SK-N-SH (cell line): Measurements from ENCODE around the gene MYO15A. TPM values are rescaled to one million over a fixed set of nuclear protein-coding genes. Genes with fewer than 3 reads are reported as not detected.

Experiments used
- CTCF ChIA-PET: fragments of 300-600, 350-600 bp; formaldehyde crosslinking; extraction: SDS; loops from one replicate; lab custom pipeline; 2021; lab: Yijun Ruan, JAX
- POLR2A ChIA-PET: fragments of 350-600 bp; sonication (Branson Sonifier 250); formaldehyde crosslinking; extraction: SDS; loops from one replicate; lab custom pipeline; 2020; ENCODE audit warnings: antibody characterized with exemption, inconsistent platforms; lab: Yijun Ruan, JAX
- DNase-seq: peaks from one replicate; pipeline ENCODE4 v3.0.0; 2012
- H2AFZ ChIP-seq: fragments of 200-600 bp; sonication (generic); 2 replicates; pipeline ENCODE4 v1.8.1; 2016; ENCODE audit warnings: antibody characterized with exemption, mild to moderate bottlenecking, low read depth
- H3F3A ChIP-seq: fragments of 200-600 bp; sonication (generic); replicated peaks from 2 replicates; pipeline ENCODE3; 2016; ENCODE audit warnings: antibody characterized with exemption, mild to moderate bottlenecking; ENCODE audit not compliant: insufficient read depth
- H3K27ac ChIP-seq, 2 experiments: fragments of 200-500 bp in 1 of 2; fragments of 200-600 bp in 1 of 2; sonication (Bioruptor generic) in 1 of 2; sonication (generic), shearing (Covaris generic) in 1 of 2; 2 replicates each; pipeline versions ENCODE4 v1.5.1 to v1.6.1; 2014 to 2016; ENCODE audit warnings: low read depth in 2 of 2, inconsistent platforms in 1 of 2, low read length in 1 of 2, mild to moderate bottlenecking in 1 of 2, mixed read lengths in 1 of 2
- H3K27me3 ChIP-seq: fragments of 200-600 bp; sonication (generic), shearing (Covaris generic); 2 replicates; pipeline ENCODE4 v1.6.1; 2016; ENCODE audit warnings: mixed run types; ENCODE audit not compliant: insufficient read depth
- H3K36me3 ChIP-seq, 2 experiments: fragments of 200-500 bp in 1 of 2; fragments of 200-600 bp in 1 of 2; sonication (Bioruptor generic) in 1 of 2; sonication (generic) in 1 of 2; replicated peaks in 1 of 2; 2 replicates each; pipeline versions ENCODE3 to v1.5.1; 2014 to 2016; ENCODE audit warnings: low read length in 1 of 2, mild to moderate bottlenecking in 1 of 2; ENCODE audit not compliant: insufficient read depth in 2 of 2, control insufficient read depth in 1 of 2
- H3K4me1 ChIP-seq, 2 experiments: fragments of 200-500 bp in 1 of 2; fragments of 200-600 bp in 1 of 2; sonication (Bioruptor generic) in 1 of 2; sonication (generic), shearing (Covaris generic) in 1 of 2; 2 replicates each; pipeline versions ENCODE4 v1.5.1 to v1.6.1; 2014 to 2016; ENCODE audit warnings: low read depth in 1 of 2, low read length in 1 of 2, mixed run types in 1 of 2; ENCODE audit not compliant: insufficient read depth in 2 of 2, control insufficient read depth in 1 of 2
- H3K4me2 ChIP-seq: fragments of 200-600 bp; sonication (generic), shearing (Covaris generic); 2 replicates; pipeline ENCODE4 v1.6.1; 2017; ENCODE audit warnings: mixed run types
- H3K4me3 ChIP-seq, 2 experiments: fragments of 200-500 bp in 1 of 2; fragments of 200-600 bp in 1 of 2; sonication (Bioruptor generic) in 1 of 2; sonication (generic), shearing (Covaris generic) in 1 of 2; 2 replicates each; pipeline versions ENCODE4 v1.5.1 to v1.8.1; 2014 to 2016; ENCODE audit warnings: low read depth in 2 of 2, inconsistent platforms in 1 of 2, low read length in 1 of 2, mild to moderate bottlenecking in 1 of 2, mixed read lengths in 1 of 2, moderate library complexity in 1 of 2
- H3K79me2 ChIP-seq: fragments of 200-600 bp; sonication (generic); 2 replicates; pipeline ENCODE4 v1.8.1; 2017; ENCODE audit warnings: mild to moderate bottlenecking; ENCODE audit not compliant: insufficient read depth
- H3K9ac ChIP-seq: fragments of 200-600 bp; sonication (generic); 2 replicates; pipeline ENCODE4 v1.6.1; 2017; ENCODE audit warnings: mixed run types
- H3K9me2 ChIP-seq: fragments of 200-600 bp; sonication (generic); 2 replicates; pipeline ENCODE4 v1.6.1; 2017; ENCODE audit warnings: mixed run types
- H3K9me3 ChIP-seq: fragments of 200-600 bp; sonication (generic); 2 replicates; pipeline ENCODE4 v1.6.1; 2017; ENCODE audit warnings: mixed run types, mild to moderate bottlenecking, moderate library complexity
- H4K20me1 ChIP-seq: fragments of 200-600 bp; sonication (generic); 2 replicates; pipeline ENCODE4 v1.6.1; 2017; ENCODE audit warnings: mild to moderate bottlenecking, mixed run types; ENCODE audit not compliant: insufficient read depth
- CHD2 ChIP-seq: fragments of 150-350 bp; IDR thresholded peaks from 2 replicates; pipeline ENCODE4 v1.6.1; 2018; ENCODE audit warnings: low read length; ENCODE audit not compliant: partially characterized antibody
- ELF1 ChIP-seq: IDR thresholded peaks from 2 replicates; pipeline ENCODE4 v1.4.0; 2012
- EP300 ChIP-seq, 2 experiments: IDR thresholded peaks; 2 replicates each; pipeline versions ENCODE4 v1.4.0 to v1.6.1; 2012; ENCODE audit warnings: borderline replicate concordance in 1 of 2, low read depth in 1 of 2, low read length in 1 of 2
- FOXJ3 ChIP-seq: sonication (generic); formaldehyde crosslinking; IDR thresholded peaks from 2 replicates; pipeline ENCODE4 v1.5.1; 2020; ENCODE audit warnings: mild to moderate bottlenecking, missing genetic modification reagents
- FOXM1 ChIP-seq: IDR thresholded peaks from 2 replicates; pipeline ENCODE4 v1.4.0; 2012; ENCODE audit warnings: low read depth, mild to moderate bottlenecking
- JUND ChIP-seq: IDR thresholded peaks from 2 replicates; pipeline ENCODE4 v1.4.0; 2012
- MEF2A ChIP-seq: IDR thresholded peaks from 2 replicates; pipeline ENCODE4 v1.4.0; 2012; ENCODE audit warnings: low read depth, borderline replicate concordance
- NRF1 ChIP-seq: IDR thresholded peaks from 2 replicates; pipeline ENCODE4 v1.6.1; 2012; ENCODE audit warnings: low read depth, mild to moderate bottlenecking, low read length
- POLR2AphosphoS5 ChIP-seq: IDR thresholded peaks from 2 replicates; pipeline ENCODE4 v1.6.1; 2012; ENCODE audit warnings: low read depth, low read length
- RAD21 ChIP-seq: IDR thresholded peaks from 2 replicates; pipeline ENCODE4 v1.6.1; 2012; ENCODE audit warnings: mild to moderate bottlenecking, low read length
- RCOR1 ChIP-seq: fragments of 150-350 bp; IDR thresholded peaks from 2 replicates; pipeline ENCODE4 v1.6.1; 2017; ENCODE audit warnings: antibody characterized with exemption, low read length
- RXRA ChIP-seq: IDR thresholded peaks from 2 replicates; pipeline ENCODE4 v1.4.0; 2012; ENCODE audit warnings: low read depth, mild to moderate bottlenecking, borderline replicate concordance
- SIN3A ChIP-seq: IDR thresholded peaks from 2 replicates; pipeline ENCODE4 v1.6.1; 2012; ENCODE audit warnings: low read depth, mild to moderate bottlenecking, low read length, moderate library complexity, borderline replicate concordance
- SMC3 ChIP-seq: IDR thresholded peaks from 2 replicates; pipeline ENCODE4 v1.6.1; 2012; ENCODE audit warnings: low read depth, low read length, improper control_type of control experiment
- TAF1 ChIP-seq: IDR thresholded peaks from 2 replicates; pipeline ENCODE4 v1.6.1; 2012; ENCODE audit warnings: low read depth, mild to moderate bottlenecking, low read length, moderate library complexity, borderline replicate concordance
- TCF12 ChIP-seq: IDR thresholded peaks from 2 replicates; pipeline ENCODE4 v1.4.0; 2012
- WGBS: methylation state at CpG from one replicate; pipeline ENCODE4 v1.1.6; 2017; ENCODE audit warnings: low lambda C conversion rate; 5-methylcytosine and 5-hydroxymethylcytosine counted together
- polyA plus RNA-seq, 3 experiments: library from polyadenylated mRNA; depleted of rRNA; stranded (reverse); fragments of >200 nt; gene quantifications; 2 replicates each; pipeline ENCODE4 v1.2.3, GENCODE V29; 2012
- TF ChIP-seq, protein P1 (sequence below): IDR thresholded peaks from 2 replicates; pipeline ENCODE4; 2012
- TF ChIP-seq, protein P2 (sequence below): IDR thresholded peaks from 2 replicates; pipeline ENCODE4 v1.4.0; 2012; ENCODE audit warnings: low read depth, borderline replicate concordance
- TF ChIP-seq, protein P3 (sequence below): IDR thresholded peaks from 2 replicates; pipeline ENCODE4 v1.6.1; 2012; ENCODE audit warnings: mild to moderate bottlenecking, low read depth, low read length, moderate library complexity

MYO15A gene
- polyA plus RNA-seq, 1 of the 3 experiments (the other 2 are of a cell fraction): 0.43 TPM

DNA sequence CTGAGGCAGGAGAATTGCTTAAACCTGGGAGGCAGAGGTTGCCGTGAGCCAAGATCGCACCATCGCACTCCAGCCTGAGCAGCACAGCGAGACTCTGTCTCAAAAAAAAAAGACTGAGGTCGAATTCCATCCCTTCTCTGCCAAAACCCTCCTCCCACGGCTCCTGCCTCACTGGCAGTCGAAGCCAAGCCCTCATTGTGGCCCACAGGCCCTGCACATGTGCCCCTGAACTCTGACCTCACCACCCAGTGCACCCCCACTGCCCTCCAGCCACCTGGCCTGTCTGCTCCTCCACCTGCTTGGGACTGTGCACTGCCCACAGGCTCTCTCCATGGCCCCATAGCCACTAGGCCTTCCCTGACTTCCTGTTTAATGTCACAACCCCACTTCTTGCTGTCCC is 7.0 kb downstream of the MYO15A start (continued):
- TF ChIP-seq, protein P1, sequence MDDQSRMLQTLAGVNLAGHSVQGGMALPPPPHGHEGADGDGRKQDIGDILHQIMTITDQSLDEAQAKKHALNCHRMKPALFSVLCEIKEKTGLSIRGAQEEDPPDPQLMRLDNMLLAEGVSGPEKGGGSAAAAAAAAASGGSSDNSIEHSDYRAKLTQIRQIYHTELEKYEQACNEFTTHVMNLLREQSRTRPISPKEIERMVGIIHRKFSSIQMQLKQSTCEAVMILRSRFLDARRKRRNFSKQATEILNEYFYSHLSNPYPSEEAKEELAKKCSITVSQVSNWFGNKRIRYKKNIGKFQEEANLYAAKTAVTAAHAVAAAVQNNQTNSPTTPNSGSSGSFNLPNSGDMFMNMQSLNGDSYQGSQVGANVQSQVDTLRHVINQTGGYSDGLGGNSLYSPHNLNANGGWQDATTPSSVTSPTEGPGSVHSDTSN: no peak
- TF ChIP-seq, protein P2, sequence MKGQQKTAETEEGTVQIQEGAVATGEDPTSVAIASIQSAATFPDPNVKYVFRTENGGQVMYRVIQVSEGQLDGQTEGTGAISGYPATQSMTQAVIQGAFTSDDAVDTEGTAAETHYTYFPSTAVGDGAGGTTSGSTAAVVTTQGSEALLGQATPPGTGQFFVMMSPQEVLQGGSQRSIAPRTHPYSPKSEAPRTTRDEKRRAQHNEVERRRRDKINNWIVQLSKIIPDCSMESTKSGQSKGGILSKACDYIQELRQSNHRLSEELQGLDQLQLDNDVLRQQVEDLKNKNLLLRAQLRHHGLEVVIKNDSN: no peak
- TF ChIP-seq TAF1 (no peak), SMC3 (no peak), CHD2 (no peak), SIN3A (no peak)

DNA sequence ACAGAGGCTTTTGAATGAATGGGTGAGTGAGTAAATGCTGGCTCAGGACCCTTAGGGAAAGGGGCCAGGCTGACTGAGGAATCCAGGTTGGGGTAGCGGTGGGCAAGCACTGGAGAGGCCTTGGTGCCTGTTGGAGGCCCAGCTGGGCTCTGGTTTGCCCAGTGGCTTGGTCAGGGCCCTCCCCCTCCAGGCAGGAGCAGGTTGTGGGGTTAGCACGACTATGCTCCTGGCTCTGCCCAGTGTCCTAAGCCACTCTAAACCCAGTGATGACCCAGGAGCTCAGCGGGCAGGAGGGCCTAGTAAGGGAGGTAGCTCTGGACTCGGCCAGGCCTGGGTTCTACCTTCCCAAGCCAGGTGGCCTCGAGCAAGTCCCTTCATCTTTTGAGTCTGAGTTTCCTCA is 7.5 kb downstream of the MYO15A start:
- H3K4me2 ChIP-seq: no peak overlapping the region

DNA sequence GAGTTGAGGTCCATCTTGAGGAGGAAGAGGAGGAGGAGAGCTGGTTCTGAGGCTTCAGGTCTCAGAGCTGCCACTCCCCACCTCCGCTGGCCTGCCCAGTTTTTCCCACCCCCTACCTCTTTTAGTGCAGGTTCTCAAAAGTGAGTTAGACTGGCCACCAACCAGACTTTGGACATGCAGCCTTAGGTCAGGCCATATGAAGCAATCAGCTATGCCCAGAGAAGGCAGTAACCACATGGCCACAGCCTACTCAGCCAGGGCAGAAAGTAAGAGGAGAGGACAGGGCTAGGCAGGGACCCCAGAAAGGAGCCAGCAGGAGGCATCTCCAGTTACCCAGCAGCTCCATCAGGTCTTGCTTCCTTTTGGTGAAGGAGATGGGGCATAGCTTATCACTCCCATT is 9.0 kb downstream of the MYO15A start:
- no peaks in the 10 kb centered on the region for H3K27me3 ChIP-seq
- no peaks in the 10 kb centered on the region for H3K9me3 ChIP-seq
- H3K4me1 ChIP-seq: no peaks in the 10 kb centered on the region; a peak in 1 of 4 replicates
- H4K20me1 ChIP-seq: no peaks in the 10 kb centered on the region
- no peak overlapping the region for H2AFZ ChIP-seq
- no peaks in the 10 kb centered on the region for H3K79me2 ChIP-seq
- no peak overlapping the region for H3K4me2 ChIP-seq
- WGBS: 80% methylated on average over 1 of the region's 1 CpG
- TF ChIP-seq RAD21 (no peak), CHD2 (no peak), SIN3A (no peak), FOXM1 (no peak), RXRA (no peak), NRF1 (no peak), POLR2AphosphoS5 (no peak), MEF2A (no peak), EP300 (IDR thresholded peaks at IDR 0.05; ENCODE audit: borderline replicate concordance in 1 of 2, low read depth in 1 of 2, low read length in 1 of 2) (no peak), FOXJ3 (CRISPR knock-in tag) (no peak), JUND (no peak), RCOR1 (no peak)
- TF ChIP-seq, protein P3, sequence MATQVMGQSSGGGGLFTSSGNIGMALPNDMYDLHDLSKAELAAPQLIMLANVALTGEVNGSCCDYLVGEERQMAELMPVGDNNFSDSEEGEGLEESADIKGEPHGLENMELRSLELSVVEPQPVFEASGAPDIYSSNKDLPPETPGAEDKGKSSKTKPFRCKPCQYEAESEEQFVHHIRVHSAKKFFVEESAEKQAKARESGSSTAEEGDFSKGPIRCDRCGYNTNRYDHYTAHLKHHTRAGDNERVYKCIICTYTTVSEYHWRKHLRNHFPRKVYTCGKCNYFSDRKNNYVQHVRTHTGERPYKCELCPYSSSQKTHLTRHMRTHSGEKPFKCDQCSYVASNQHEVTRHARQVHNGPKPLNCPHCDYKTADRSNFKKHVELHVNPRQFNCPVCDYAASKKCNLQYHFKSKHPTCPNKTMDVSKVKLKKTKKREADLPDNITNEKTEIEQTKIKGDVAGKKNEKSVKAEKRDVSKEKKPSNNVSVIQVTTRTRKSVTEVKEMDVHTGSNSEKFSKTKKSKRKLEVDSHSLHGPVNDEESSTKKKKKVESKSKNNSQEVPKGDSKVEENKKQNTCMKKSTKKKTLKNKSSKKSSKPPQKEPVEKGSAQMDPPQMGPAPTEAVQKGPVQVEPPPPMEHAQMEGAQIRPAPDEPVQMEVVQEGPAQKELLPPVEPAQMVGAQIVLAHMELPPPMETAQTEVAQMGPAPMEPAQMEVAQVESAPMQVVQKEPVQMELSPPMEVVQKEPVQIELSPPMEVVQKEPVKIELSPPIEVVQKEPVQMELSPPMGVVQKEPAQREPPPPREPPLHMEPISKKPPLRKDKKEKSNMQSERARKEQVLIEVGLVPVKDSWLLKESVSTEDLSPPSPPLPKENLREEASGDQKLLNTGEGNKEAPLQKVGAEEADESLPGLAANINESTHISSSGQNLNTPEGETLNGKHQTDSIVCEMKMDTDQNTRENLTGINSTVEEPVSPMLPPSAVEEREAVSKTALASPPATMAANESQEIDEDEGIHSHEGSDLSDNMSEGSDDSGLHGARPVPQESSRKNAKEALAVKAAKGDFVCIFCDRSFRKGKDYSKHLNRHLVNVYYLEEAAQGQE: no peak
- no peak overlapping the region for H3K27ac ChIP-seq
- POLR2A ChIA-PET: no interaction called here
- no peaks in the 10 kb centered on the region for H3K9me2 ChIP-seq
- H3F3A ChIP-seq: no peaks in the 10 kb centered on the region
- DNase-seq: no peak
- H3K36me3 ChIP-seq: no peaks in the 10 kb centered on the region
- no peak overlapping the region for H3K9ac ChIP-seq
- H3K4me3 ChIP-seq: no peak overlapping the region
- CTCF ChIA-PET: no interaction called here

More for the DNA sequence above, 7.5 kb downstream of the MYO15A start:
- no peak for DNase-seq
- peaks cover 0 to 5% of the 10 kb centered on the region in 2 experiments; a peak in 1 of 4 replicates for H3K4me1 ChIP-seq
- TF ChIP-seq NRF1 (no peak), TCF12 (no peak), ELF1 (no peak)
- TF ChIP-seq, all 33 proteins: peak for 0
- Histone ChIP-seq H3K36me3 (no peaks in the 10 kb centered on the region), H3K9me2 (no peaks in the 10 kb centered on the region), H3K79me2 (no peaks in the 10 kb centered on the region), H3F3A (no peaks in the 10 kb centered on the region), H3K9me3 (no peaks in the 10 kb centered on the region), H3K9ac (no peak overlapping the region), H3K4me3 (no peak overlapping the region), H4K20me1 (no peaks in the 10 kb centered on the region), H3K27me3 (no peaks in the 10 kb centered on the region), H2AFZ (no peak overlapping the region), H3K27ac (no peak overlapping the region)
- POLR2A ChIA-PET: no interaction called here
- CTCF ChIA-PET: interaction anchor here (0.9 kb wide), 1 partner anchor 25 kb away, joined by 3 read pairs; no protein-coding TSS in a partner anchor
- WGBS: 55% methylated on average over 4 of the region's 5 CpGs
